8988T (cell line): Measurements from ENCODE around the gene ABCF1.
"Not testable (repeated sequence)": the region's sequence is repeated elsewhere in the genome, so short reads cannot be mapped to it uniquely, and the experiment has no call there.

Experiments
- DNase-seq: peaks from one replicate; pipeline ENCODE4 v3.0.0; 2011

The ABCF1 gene

DNA sequence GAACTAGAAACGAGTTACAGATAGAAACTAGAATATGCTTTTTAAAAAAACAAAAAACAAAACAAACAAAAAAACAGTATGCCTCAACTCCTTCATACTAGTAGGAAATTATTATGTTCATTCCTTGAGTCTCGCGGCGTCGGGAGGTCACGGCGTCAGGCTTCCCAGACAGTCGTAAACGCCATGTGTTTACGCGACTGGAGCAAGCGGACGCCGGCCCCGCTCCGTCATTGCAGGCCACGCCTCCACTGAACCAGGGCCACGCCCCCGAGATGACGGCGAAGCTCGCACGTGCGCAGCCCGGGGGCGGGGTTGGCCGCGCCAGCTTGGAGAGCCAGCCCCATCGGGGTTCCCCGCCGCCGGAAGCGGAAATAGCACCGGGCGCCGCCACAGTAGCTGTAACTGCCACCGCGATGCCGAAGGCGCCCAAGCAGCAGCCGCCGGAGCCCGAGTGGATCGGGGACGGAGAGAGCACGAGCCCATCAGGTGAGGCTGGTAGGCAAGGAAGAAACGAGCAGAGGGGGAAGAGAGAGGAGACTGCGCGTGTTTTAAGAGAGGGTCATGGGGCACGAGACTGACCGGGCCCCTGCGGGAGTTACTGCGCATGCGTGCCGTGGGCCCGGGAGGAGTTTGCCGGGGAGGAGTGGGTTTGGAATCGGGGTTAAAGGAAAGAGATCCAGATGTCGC is at the start of gene ABCF1:
TSS of gene ABCF1 (plus strand) at position 368 of the 687 bp plus-strand sequence. CDS start at position 414, 46 bp downstream.
- peak; percentile 87 for DNase-seq

DNA sequence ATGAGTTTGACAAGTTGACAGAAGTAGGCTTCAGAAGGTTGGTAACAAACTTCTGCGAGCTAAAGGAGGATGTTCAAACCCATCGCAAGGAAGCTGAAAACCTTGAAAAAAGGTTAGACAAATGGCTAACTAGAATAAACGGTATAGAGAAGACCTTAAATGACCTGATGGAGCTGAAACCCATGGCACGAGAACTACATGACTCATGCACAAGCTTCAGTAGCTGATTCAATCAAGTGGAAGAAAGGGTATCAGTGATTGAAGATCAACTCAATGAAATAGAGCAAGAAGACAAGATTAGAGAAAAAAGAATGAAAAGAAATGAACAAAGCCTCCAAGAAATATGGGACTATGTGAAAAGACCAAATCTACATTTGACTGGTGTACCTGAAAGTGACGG is 49.3 kb upstream of the ABCF1 start:
- not testable (repeated sequence) for DNase-seq

DNA sequence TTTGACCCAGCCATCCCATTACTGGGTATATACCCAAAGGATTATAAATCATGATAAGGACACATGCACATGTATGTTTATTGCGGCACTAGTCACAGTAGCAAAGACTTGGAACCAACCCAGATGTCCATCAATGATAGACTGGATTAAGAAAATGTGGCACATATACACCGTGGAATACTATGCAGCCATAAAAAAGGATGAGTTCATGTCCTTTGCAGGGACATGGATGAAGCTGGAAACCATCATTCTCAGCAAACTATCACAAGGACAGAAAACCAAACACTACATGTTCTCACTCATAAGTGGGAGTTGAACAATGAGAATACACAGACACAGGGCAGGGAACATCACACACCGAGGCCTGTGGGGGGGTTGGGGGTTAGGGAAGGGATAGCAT is 44.8 kb upstream of the ABCF1 start:
- DNase-seq = not testable (repeated sequence)

DNA sequence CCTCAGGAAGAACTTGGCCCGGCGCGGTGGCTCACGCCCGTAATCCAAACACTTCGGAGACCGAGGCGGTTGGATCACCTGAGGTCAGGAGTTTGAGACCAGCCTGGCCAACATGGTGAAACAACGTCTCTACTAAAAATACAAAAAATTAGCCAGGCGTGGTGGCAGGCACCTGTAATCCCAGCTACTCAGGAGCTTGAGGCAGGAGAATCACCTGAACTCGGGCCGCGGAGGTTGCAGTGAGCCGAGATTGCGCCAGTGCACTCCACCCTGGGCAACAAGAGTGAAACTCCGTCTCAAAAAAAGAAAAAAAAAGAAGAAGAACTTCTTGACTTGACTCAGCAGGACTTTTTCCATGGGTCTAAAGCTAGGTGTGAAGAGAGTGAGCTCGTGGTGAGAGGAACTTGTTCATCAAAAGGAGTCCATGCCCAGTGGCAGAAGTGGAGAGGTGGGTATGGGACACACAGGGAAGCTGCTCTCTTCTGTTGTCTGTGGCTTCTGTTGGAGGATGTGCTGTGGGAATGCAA is 41.8 kb upstream of the ABCF1 start:
- not testable (repeated sequence) for DNase-seq

GRCh38 chr6:30530014-30530413 is 41.2 kb upstream of the ABCF1 start:
- DNase-seq = no peak

GRCh38 chr6:30533460-30534294 is 37.6 kb upstream of the ABCF1 start:
- no peak for DNase-seq

- DNase-seq = no peak
Observed at GRCh38 chr6:30537931-30538330, 33.3 kb upstream of the ABCF1 start.

DNA sequence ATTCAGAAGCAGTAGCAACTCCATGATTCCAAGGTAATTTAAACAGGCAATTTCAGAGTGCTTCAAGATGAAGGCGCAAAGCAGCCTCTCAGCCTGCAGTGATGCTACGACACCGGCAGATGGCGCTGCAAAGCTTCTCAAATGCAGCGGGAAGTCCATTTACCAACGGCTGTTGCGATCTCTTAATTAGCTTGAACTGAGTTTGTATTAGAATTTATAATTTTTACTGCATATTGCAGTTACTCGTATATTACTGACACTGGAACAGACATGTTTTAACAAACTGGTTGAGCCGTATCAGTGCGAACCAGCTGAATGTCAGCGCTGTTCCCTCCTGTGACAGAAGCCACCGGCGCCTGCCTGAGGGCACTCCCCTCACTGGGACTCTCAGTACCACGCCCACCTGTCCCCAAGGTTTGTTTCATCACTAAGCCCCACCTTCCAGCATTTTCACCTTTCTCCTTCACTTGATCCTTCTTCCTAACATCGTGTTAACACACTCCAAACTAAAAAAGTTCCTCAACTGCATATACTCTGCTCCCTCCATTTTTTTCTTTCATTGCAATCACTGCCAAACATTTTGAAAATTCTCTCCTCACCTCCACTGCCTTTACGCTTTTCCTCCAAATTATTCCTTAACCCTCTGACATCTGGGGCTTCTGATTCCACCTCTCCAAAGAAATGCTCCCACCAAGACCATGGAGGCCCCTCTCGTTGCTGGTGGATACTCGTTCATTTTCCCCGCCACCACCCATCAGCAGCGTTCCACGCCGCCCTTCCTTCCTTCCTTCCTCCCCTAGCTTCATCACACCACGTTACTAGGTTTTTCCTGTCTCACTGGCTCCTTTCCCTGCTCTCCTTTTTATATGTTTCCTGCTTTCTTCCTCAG is 29.5 kb upstream of the ABCF1 start:
- no peak for DNase-seq

- no peak for DNase-seq
Observed at GRCh38 chr6:30542404-30542725, 28.9 kb upstream of the ABCF1 start.

- no peak for DNase-seq
Observed at GRCh38 chr6:30542915-30543314, 28.3 kb upstream of the ABCF1 start.

DNA sequence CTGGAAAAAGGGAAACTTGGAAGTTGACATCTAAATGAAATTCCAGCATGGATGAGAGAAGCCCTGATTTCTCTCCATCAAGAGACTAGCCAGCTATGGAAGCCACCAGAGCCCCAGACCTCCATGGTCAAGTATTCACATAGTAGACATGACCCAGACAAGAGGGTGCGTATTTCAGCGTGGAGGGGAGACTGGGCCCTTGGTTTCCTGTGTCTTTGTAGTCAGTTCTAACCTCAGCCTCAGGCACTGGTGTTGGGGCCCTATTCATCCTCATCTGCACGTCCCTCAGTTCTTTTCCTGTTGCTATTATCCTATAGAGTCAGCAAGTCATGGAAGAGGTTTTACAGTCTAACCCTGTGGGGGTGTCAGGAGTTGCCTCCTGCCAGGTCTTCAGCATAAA is 27.4 kb upstream of the ABCF1 start:
- DNase-seq = no peak

- DNase-seq = no peak
Observed at GRCh38 chr6:30544666-30545272, 26.5 kb upstream of the ABCF1 start.

DNA sequence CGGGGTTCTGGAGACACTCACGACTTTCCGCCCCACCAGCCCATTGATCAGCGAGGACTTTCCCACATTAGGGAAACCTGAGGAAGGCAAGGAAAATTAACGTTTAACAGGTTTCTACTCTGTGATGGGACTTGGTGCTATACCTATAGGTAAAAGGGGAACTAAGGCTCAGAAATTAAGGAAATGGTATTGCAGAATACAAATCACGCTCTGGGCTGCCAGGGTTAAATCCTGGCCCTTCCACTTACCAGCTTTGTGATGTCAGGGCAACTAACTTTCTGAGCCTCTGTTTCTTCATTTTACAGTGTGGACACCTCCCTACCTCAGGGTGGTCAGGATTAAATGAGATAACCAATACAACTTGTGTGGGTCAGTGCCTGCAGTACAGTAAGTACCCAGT is 23.8 kb upstream of the ABCF1 start:
- no peak for DNase-seq

DNA sequence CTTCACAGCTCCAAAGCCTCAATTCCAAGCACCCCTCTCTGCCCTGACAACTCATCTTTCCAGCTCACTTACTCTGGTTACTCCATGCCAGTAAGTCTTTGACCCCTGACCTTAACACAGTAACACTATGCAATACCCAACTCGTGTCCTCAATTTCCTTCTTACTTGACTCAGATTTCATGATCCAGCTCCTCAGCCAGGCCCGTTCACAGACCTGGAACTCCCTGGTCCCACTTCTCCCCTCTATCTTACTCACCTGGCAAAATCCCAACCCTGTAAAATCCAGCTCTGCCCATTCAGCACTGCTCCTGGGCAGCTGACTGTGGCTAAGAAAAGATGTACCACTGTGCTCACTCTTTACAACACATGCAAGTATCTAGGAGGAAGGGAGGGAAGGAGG is 22.9 kb upstream of the ABCF1 start:
- DNase-seq = no peak

GRCh38 chr6:30554404-30554803 is 16.8 kb upstream of the ABCF1 start:
- DNase-seq = no peak

- DNase-seq = no peak
Observed at GRCh38 chr6:30554962-30555815, 16.1 kb upstream of the ABCF1 start.

DNA sequence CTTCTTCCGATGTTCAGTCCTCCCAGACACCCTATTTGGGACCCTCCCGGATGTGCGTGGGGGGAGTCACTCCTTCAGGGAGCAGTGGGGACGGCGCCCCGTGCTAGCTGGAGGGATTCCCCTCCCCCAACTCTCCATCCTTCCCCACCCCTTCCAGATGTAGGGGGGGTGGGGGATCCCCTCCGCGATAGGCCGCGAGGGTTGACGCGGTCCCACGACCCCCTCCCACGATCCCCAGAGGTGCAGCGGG is 15.5 kb upstream of the ABCF1 start:
- no peak for DNase-seq

DNA sequence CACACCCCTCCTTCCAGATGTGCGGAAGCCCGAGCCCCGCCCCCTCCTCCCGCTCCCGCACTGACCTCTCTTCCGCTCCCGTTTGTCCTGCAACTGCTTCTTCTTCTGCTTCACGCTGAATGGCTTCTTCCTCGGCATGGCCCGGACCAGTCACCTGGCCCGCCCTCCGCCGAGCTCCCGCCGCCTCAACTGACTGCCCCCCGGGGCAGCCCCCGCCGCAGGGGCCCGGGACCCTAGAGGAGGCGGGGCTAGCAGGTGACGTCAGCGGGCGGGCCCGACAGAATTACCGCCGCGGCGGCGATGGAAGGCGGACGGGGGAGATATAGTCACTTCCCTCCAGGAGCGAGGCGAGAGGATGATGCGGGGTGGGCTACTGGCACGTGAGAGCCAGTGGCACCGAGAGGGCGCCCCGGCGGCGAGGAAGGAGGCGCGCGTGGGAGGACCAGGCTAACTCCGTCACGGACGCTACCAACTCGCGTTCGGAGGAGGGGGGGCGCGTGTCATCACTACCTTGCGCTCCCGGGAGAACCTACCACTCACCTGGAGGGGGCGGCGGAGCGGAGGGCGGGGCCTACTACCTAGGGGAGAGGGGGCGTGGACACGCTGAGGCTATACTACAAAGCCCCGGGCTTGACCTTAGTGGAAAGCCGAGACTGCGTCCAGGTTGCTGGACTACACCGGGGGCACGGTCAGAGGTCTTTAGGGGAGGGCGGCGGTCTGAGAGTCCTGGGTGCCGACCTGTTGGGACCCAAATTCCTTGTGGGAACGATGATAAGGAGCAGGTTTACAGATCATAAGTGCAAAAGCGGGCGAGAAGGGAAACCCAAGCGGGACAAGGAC is 15.0 kb upstream of the ABCF1 start, which contains the start of gene GNL1:
TSS of gene GNL1 (minus strand) at position 424 of the 840 bp plus-strand sequence. CDS start at position 138, 286 bp downstream.
- peak; percentile 73 for DNase-seq

- peak; percentile 58 for DNase-seq
Observed at GRCh38 chr6:30556906-30557682, 14.1 kb upstream of the ABCF1 start, which contains the start of gene PRR3. TSS of gene PRR3 (plus strand) at chr6:30557295. CDS start at chr6:30557345, 50 bp downstream.

DNA sequence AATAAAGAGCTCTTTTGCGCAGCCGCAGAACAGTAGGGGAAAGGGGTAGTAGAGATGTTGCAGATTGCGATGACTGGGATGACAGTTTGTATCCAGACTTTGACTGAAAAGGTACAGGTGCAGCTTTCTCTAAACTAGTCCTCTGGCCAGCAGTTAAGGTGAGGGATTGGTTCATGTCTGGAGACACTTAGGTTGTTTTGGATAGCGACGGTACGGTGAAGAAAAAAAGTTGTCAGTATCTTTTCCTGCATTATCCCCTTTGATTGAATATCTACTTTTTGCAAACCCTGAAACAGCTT is 13.6 kb upstream of the ABCF1 start:
- no peak for DNase-seq
